ENCODE data around the gene KIF18B. TPM values are rescaled to one million over a fixed set of nuclear protein-coding genes. Genes with fewer than 3 reads are reported as not detected.

Gene KIF18B
- total RNA-seq, 3 donors from 2014 or later (not counting 1 experiment from before 2014, with no cell fraction given), result 0.53 to 1.3 (median 1.1) TPM

- no peaks in the 10 kb centered on the region for H3K36me3 Mint-ChIP-seq
- WGBS (ENCODE audit: insufficient coverage), result 80% methylated on average over 10 of the region's 10 CpGs
- intact Hi-C loops (cut with micrococcal nuclease), result no loop called here
- no peak overlapping the region for H3K4me3 Mint-ChIP-seq
- ATAC-seq (no peak), DNase-seq (no peak)
- Histone ChIP-seq H3K9me3 (ENCODE audit: control insufficient read depth, insufficient read depth, low read length) (no peaks in the 10 kb centered on the region), H3K27me3 (ENCODE audit: control insufficient read depth, insufficient read depth, low read length) (peaks cover 10% of the 10 kb centered on the region), H3K4me1 (ENCODE audit: control insufficient read depth, insufficient read depth, low read length) (peaks cover 11% of the 10 kb centered on the region), H3K36me3 (ENCODE audit: control insufficient read depth, insufficient read depth, low read length) (no peaks in the 10 kb centered on the region), H3K4me3 (ENCODE audit: low read length) (no peak overlapping the region), H3K27ac (ENCODE audit: low read length) (no peak overlapping the region)
- TF ChIP-seq CTCF (IDR thresholded peaks at IDR 0.05), result no peak
- H3K27ac Mint-ChIP-seq, result no peak overlapping the region
- H3K27me3 Mint-ChIP-seq (ENCODE audit: low read depth in 2 of 2), result peaks cover 16 to 19% of the 10 kb centered on the region in 2 donors
- H3K9me3 Mint-ChIP-seq, result no peaks in the 10 kb centered on the region
- H3K4me1 Mint-ChIP-seq, result peaks cover 0 to 6% of the 10 kb centered on the region in 2 donors
These were observed 38.7 kb downstream of the KIF18B start for GRCh38 chr17:44908761-44909326.

GRCh38 chr17:44907729-44908470 lies 39.7 kb downstream of the KIF18B start:
- Mint-ChIP-seq H3K27ac (no peak overlapping the region), H3K4me1 (peaks cover 0 to 6% of the 10 kb centered on the region in 2 donors), H3K36me3 (no peaks in the 10 kb centered on the region), H3K4me3 (no peak overlapping the region), H3K27me3 (ENCODE audit: low read depth in 2 of 2) (peaks cover 8 to 14% of the 10 kb centered on the region in 2 donors), H3K9me3 (no peaks in the 10 kb centered on the region)
- Histone ChIP-seq H3K27me3 (ENCODE audit: control insufficient read depth, insufficient read depth, low read length) (peaks cover 10% of the 10 kb centered on the region), H3K27ac (ENCODE audit: low read length) (no peak overlapping the region), H3K4me3 (ENCODE audit: low read length) (no peak overlapping the region), H3K4me1 (ENCODE audit: control insufficient read depth, insufficient read depth, low read length) (peaks cover 11% of the 10 kb centered on the region), H3K9me3 (ENCODE audit: control insufficient read depth, insufficient read depth, low read length) (no peaks in the 10 kb centered on the region), H3K36me3 (ENCODE audit: control insufficient read depth, insufficient read depth, low read length) (no peaks in the 10 kb centered on the region)
- DNase-seq (no peak), ATAC-seq (no peak)
- TF ChIP-seq CTCF (IDR thresholded peaks at IDR 0.05), result no peak
- intact Hi-C loops (cut with micrococcal nuclease), result no loop called here
- WGBS (ENCODE audit: insufficient coverage), result 90% methylated on average over 10 of the region's 11 CpGs

- Mint-ChIP-seq H3K27ac (no peak overlapping the region), H3K4me3 (no peak overlapping the region), H3K27me3 (ENCODE audit: low read depth in 2 of 2) (peaks cover 1 to 9% of the 10 kb centered on the region in 2 donors), H3K9me3 (no peaks in the 10 kb centered on the region), H3K4me1 (peaks cover 0 to 6% of the 10 kb centered on the region in 2 donors), H3K36me3 (no peaks in the 10 kb centered on the region)
- no peak overlapping the region for H3K4me3 ChIP-seq (ENCODE audit: low read length)
- no peaks in the 10 kb centered on the region for H3K36me3 ChIP-seq (ENCODE audit: control insufficient read depth, insufficient read depth, low read length)
- no peaks in the 10 kb centered on the region for H3K9me3 ChIP-seq (ENCODE audit: control insufficient read depth, insufficient read depth, low read length)
- peaks cover 11% of the 10 kb centered on the region for H3K4me1 ChIP-seq (ENCODE audit: control insufficient read depth, insufficient read depth, low read length)
- TF ChIP-seq CTCF (IDR thresholded peaks at IDR 0.05), result no peak
- DNase-seq (no peak), ATAC-seq (no peak)
- intact Hi-C loops (cut with micrococcal nuclease), result no loop called here
- no peak overlapping the region for H3K27ac ChIP-seq (ENCODE audit: low read length)
- peaks cover 10% of the 10 kb centered on the region for H3K27me3 ChIP-seq (ENCODE audit: control insufficient read depth, insufficient read depth, low read length)
- 81% methylated on average over 17 of the region's 18 CpGs for WGBS (ENCODE audit: insufficient coverage)
These were observed 40.5 kb downstream of the KIF18B start for GRCh38 chr17:44906763-44907728.

All from natural killer cell (primary cell).